GM18505 (cell line): Measurements from ENCODE around the gene ITGB7.
"Not testable (repeated sequence)": the region's sequence is repeated elsewhere in the genome, so short reads cannot be mapped to it uniquely, and the experiment has no call there.

Experiments used
- ATAC-seq: cut with Tn5 transposase; IDR thresholded peaks from one replicate; pipeline ENCODE4 v1.9.1; 2021; ENCODE audit not compliant: unreplicated experiment
- POLR2A ChIP-seq: IDR thresholded peaks from 4 replicates; pipeline ENCODE4 v1.6.1; 2011; ENCODE audit warnings: borderline replicate concordance; ENCODE audit not compliant: insufficient read depth, insufficient read length; ENCODE audit errors: extremely low read depth

The ITGB7 gene

DNA sequence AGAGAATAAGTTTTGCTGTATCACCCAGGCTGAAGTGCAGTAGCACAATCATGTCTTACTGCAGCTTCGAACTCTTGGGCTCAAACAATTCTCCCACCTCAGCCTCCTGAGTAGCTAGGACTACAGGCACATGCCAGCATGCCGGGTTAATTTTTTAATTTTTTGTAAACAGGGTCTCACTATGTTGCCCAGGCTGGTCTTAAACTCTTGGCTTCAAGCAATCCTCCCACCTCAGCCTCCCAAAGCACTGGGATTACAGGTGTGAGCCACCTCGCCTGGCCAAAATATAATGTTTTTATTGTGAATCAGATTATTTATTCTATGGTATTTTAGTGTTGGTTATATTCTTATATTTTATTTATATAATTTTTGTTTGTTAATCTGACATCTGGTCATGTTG lies 30.3 kb downstream of the ITGB7 start:
- no peak for TF ChIP-seq POLR2A
- ATAC-seq: no peak

DNA sequence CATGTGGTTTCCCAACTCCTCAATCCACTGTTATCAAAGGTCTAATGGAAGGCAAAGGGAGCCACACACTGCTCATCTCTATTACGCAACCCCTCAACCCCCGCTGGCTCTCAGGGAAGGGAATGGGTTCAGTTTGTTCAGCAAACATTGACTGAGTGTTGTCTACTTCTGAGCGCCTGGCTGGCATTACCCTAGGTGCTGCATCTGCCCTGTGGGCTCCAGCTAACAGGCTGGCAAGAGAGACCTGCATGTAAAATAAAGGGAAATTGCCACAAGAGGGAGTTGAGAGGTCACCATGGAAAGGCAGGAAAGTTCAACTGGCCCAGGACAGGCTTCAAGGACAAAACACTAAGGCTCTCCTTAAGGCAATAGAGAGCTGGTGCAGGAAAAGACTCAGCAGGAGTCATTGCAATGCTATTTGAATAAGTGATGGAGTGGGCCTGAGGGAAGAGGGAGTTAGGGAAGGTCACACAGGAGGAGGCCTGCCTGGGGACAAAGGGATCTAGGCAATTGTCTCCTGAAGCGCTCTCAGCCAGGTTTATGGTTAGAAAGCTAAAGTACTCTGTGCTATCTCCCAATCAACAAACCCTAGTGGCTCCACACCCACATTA lies 32.1 kb downstream of the ITGB7 start:
- no peak for TF ChIP-seq POLR2A
- ATAC-seq: no peak

- ATAC-seq: no peak
- no peak for TF ChIP-seq POLR2A
Observed at GRCh38 chr12:53173085-53173715, 33.9 kb downstream of the ITGB7 start.

DNA sequence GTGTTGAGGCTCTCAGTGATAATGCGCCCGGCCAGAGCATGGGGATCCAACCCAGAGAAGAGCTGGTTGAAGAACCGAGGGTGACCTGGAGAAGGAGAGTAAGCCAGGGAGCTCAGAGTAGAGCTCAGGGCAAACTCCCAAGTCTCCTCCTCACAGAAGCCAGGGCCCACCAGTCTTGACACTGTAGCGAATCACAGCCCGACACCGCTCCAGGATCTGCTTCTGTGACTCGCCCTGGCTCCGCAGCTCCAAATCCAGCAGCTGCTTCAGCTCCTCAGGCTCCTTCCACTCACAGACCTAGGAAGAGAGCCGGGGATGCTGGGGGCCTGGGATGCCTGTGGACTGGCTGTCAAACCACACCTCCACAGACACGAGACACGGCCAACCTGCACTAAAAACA lies 34.7 kb downstream of the ITGB7 start:
- TF ChIP-seq POLR2A: no peak
- ATAC-seq: no peak

- TF ChIP-seq POLR2A: no peak
- no peak for ATAC-seq
Observed at GRCh38 chr12:53171725-53172329, 35.2 kb downstream of the ITGB7 start.

DNA sequence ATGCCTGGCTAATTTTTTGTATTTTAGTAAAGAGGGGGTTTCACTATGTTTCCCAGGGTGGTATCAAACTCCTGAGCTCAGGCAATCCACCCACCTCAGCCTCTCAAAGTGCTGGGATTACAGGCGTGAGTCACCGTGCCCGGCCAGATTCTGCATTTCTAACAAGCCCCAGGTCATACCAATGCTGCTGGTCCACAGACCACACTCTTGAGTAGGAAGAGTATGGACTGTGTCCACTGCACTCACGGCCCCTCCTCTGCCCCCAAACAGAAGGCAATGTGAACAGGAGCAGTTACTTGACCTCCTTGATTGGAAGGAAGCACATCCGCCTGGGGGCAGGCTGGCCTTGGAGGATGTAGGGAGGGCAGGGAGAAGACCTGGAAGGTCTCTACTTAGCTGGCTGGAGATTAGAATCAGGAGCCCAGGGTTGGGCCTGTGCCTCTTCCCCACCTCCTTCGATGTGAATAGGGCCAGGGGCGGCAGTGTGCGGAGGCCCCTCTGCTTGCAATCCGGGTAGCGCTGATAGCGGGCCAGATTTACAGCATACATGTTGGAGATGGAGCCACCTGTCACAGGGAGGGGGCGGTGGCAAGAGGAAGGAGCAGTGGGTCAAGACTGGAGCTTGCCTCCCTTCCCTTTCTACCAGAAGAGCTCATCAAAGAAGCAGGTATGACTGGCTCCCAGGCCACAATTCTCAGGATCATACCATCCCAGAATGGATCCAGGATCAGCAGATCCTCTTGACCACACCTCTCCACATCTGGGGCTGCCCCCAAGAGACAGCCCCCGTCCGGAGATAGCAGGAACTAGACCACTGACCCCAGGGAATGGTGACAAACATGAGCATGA lies 36.0 kb downstream of the ITGB7 start:
- TF ChIP-seq POLR2A: no peak
- ATAC-seq: no peak

DNA sequence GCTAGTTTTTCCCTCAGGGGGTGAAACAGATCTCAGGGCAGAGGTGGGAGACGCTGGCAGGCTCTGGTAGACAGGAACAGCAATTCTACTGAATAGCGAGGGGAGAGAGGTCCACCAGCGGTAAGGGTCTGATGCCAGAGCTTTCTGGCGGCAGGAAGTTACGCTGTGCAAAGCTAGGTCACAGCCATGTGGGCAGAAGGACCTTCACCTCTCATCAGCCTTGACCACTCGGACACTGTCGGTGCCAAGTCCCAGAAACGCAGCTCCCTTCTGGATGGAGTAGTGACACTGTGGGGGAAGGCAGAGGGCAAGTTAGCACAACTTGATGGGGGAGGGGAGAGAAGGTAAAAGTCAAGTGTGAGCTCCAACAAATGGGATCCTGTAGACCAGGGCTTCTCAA lies 36.8 kb downstream of the ITGB7 start:
- no peak for ATAC-seq
- TF ChIP-seq POLR2A: no peak

DNA sequence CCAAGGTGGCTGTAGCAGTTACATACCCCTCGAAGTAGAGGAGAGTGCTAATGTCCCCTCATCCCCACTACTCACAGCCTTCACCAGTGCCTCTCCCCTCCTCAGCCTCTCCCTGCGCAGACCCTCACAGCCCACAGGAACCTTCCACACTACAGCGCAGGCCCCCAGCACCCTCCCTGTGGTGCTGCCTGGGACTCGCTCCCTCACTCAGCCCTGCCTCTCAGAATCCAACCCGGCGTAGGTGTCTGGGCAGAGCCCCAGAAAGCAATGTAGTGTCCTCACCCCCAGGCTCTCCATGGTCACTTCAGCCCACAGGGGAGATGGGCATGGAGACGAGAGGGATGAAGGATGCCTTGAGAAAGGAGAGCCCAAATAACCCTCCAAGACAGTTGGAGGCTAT lies 37.4 kb downstream of the ITGB7 start:
- TF ChIP-seq POLR2A: no peak
- no peak for ATAC-seq

- TF ChIP-seq POLR2A: no peak
- ATAC-seq: no peak
Observed at GRCh38 chr12:53166837-53167236, 40.2 kb downstream of the ITGB7 start.

GRCh38 chr12:53163008-53163407 lies 44.0 kb downstream of the ITGB7 start:
- ATAC-seq: not testable (repeated sequence)

- no peak for TF ChIP-seq POLR2A
- no peak for ATAC-seq
Observed at GRCh38 chr12:53161119-53161911, 45.7 kb downstream of the ITGB7 start.

DNA sequence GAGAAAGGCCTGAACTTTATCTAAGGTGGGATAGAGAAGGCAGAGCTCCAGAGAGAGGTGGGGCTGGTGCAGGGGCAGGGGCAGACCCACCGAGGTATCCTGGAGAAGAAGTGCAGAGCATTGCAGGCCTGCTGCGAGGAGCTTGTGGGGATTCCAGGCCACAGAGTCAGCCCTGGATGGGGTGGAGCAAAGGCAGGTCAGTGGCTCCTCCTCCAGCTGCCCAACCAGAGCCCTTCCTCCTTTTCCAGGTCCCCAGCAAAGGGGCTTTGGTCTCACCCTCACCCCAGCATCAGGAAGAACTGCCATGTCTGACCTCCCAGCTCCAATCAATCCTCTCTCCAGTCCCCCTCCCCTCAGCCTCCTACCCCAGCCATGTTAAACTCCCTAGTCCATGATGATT lies 46.4 kb downstream of the ITGB7 start:
- ATAC-seq: no peak
- no peak for TF ChIP-seq POLR2A

GRCh38 chr12:53160000-53160399 lies 47.1 kb downstream of the ITGB7 start:
- no peak for TF ChIP-seq POLR2A
- no peak for ATAC-seq
